HCT116 (cell line): ENCODE data around the gene IRF4. TPM values are rescaled to one million over a fixed set of nuclear protein-coding genes. Genes with fewer than 3 reads are reported as not detected.

Experiments
- ATAC-seq: fragments of 200-7000 bp; cut with Tn5 transposase; 2 replicates; pipeline ENCODE4 v1.9.1; 2020; ENCODE audit warnings: mild to moderate bottlenecking, moderate library complexity
- BruUV-seq: library from RNA; stranded (reverse); fragments of 400-500 nt; replicated peaks from 2 replicates; lab custom pipeline; 2021; lab: Mats Ljungman, UMichigan
- CTCF ChIA-PET: fragments of 300-600 bp; sonication (Branson Sonifier 250); formaldehyde crosslinking; loops from one replicate; lab custom pipeline; 2021; ENCODE audit warnings: antibody characterized with exemption; lab: Charles Lee
- POLR2A ChIA-PET: fragments of 300-600, 350-600 bp; sonication (Branson Sonifier 250); formaldehyde crosslinking; loops from one replicate; lab custom pipeline; 2021; ENCODE audit warnings: antibody characterized with exemption; lab: Charles Lee
- RAD21 ChIA-PET, 2 experiments: fragments of 300-600 bp; sonication (Branson Sonifier 250); formaldehyde crosslinking; loops; one replicate each; lab custom pipeline; 2023; ENCODE audit warnings: low total read pairs in 2 of 2; ENCODE audit not compliant: uncharacterized antibody in 2 of 2, unreplicated experiment in 2 of 2, low non-redundant PET in 1 of 2; lab: Charles Lee
- DNase-seq: peaks from one replicate; pipeline ENCODE4 v3.0.0-alpha.2; 2010; ENCODE audit warnings: low read depth, low spot score
- H2AFZ ChIP-seq: fragments of 200-600 bp; shearing (Covaris generic), sonication (generic); 2 replicates; pipeline ENCODE4 v1.6.1; 2017; ENCODE audit warnings: low read depth, mixed run types, mixed read lengths, antibody characterized with exemption, low read length; ENCODE audit not compliant: poor library complexity, severe bottlenecking
- H3K27ac ChIP-seq: 2 replicates; pipeline ENCODE4 v1.5.1; 2012; ENCODE audit warnings: low read depth, low read length
- H3K27me3 ChIP-seq: fragments of 200-600 bp; sonication (generic); 2 replicates; pipeline ENCODE4 v1.6.1; 2016; ENCODE audit warnings: mixed run types, low read length, mixed read lengths; ENCODE audit not compliant: insufficient read depth
- H3K36me3 ChIP-seq, 2 experiments: fragments of 200-500 bp in 1 of 2; fragments of 200-600 bp in 1 of 2; sonication (Bioruptor generic) in 1 of 2; sonication (generic) in 1 of 2; 2 replicates each; pipeline versions ENCODE4 v1.5.1 to v1.6.1; 2014 to 2016; ENCODE audit warnings: low read length in 2 of 2, inconsistent platforms in 1 of 2, mixed read lengths in 1 of 2, mixed run types in 1 of 2; ENCODE audit not compliant: insufficient read depth in 2 of 2, control insufficient read depth in 1 of 2
- H3K4me1 ChIP-seq, 2 experiments: fragments of 200-600 bp in 1 of 2; sonication (generic) in 1 of 2; 2 replicates each; pipeline versions ENCODE4 v1.5.1 to v1.6.1; 2012 to 2017; ENCODE audit warnings: low read length in 2 of 2, inconsistent platforms in 1 of 2, mild to moderate bottlenecking in 1 of 2, mixed read lengths in 1 of 2, mixed run types in 1 of 2, moderate library complexity in 1 of 2; ENCODE audit not compliant: insufficient read depth in 2 of 2, control insufficient read depth in 1 of 2
- H3K4me2 ChIP-seq: fragments of 200-600 bp; sonication (generic); 2 replicates; pipeline ENCODE4 v1.6.1; 2017; ENCODE audit warnings: mixed run types, low read length, mixed read lengths
- H3K4me3 ChIP-seq, 2 experiments: fragments of 200-600 bp in 1 of 2; sonication (generic) in 1 of 2; replicated peaks in 1 of 2; 2 replicates each; pipeline ENCODE4 v1.5.1; 2011 to 2016; ENCODE audit warnings: low read length in 2 of 2, control low read depth in 1 of 2, low read depth in 1 of 2, mild to moderate bottlenecking in 1 of 2, mixed read lengths in 1 of 2, mixed run types in 1 of 2
- H3K79me2 ChIP-seq: fragments of 200-600 bp; sonication (generic); 2 replicates; pipeline ENCODE4 v1.6.1; 2017; ENCODE audit warnings: mild to moderate bottlenecking, mixed run types, low read length, moderate library complexity, mixed read lengths; ENCODE audit not compliant: insufficient read depth
- H3K9ac ChIP-seq: fragments of 200-600 bp; sonication (generic); 2 replicates; pipeline ENCODE4 v1.6.1; 2016; ENCODE audit warnings: low read length, mixed read lengths
- H3K9me2 ChIP-seq: fragments of 200-600 bp; sonication (generic), shearing (Covaris generic); 2 replicates; pipeline ENCODE4 v1.6.1; 2017; ENCODE audit warnings: mixed run types, mild to moderate bottlenecking, moderate library complexity; ENCODE audit not compliant: insufficient read depth
- H3K9me3 ChIP-seq, 2 experiments: fragments of 200-500 bp in 1 of 2; fragments of 200-600 bp in 1 of 2; sonication (Bioruptor generic) in 1 of 2; sonication (generic) in 1 of 2; 2 replicates each; pipeline ENCODE4 v1.6.1; 2014 to 2017; ENCODE audit warnings: low read length in 2 of 2, mixed read lengths in 2 of 2, inconsistent platforms in 1 of 2, low read depth in 1 of 2, mild to moderate bottlenecking in 1 of 2, mixed run types in 1 of 2, moderate library complexity in 1 of 2; ENCODE audit not compliant: control insufficient read depth in 1 of 2, insufficient read depth in 1 of 2
- H4K20me1 ChIP-seq: fragments of 200-600 bp; sonication (generic), shearing (Covaris generic); 2 replicates; pipeline ENCODE4 v1.6.1; 2017; ENCODE audit warnings: mixed run types, mild to moderate bottlenecking, moderate library complexity; ENCODE audit not compliant: insufficient read depth
- ATF3 ChIP-seq: IDR thresholded peaks from 2 replicates; pipeline ENCODE4 v1.6.1; 2012
- CBX3 ChIP-seq: IDR thresholded peaks from 2 replicates; pipeline ENCODE4 v1.6.1; 2012; ENCODE audit warnings: low read depth
- CEBPB ChIP-seq: IDR thresholded peaks from 2 replicates; pipeline ENCODE4 v1.6.1; 2012; ENCODE audit warnings: low read depth
- CTCF ChIP-seq, 3 experiments: fragments of 200-600 bp in 1 of 3; sonication (generic) in 1 of 3; IDR thresholded peaks in 2 of 3; conservative IDR thresholded peaks in 1 of 3; 2 replicates each; pipeline ENCODE4 v1.5.1; 2012 to 2017; ENCODE audit warnings: low read depth in 2 of 3, low read length in 2 of 3, antibody characterized with exemption in 1 of 3, borderline replicate concordance in 1 of 3, control low read depth in 1 of 3, mild to moderate bottlenecking in 1 of 3, mixed read lengths in 1 of 3, mixed run types in 1 of 3, moderate library complexity in 1 of 3; ENCODE audit not compliant: insufficient read depth in 1 of 3
- EZH2 ChIP-seq: fragments of 200-600 bp; sonication (generic); IDR thresholded peaks from 2 replicates; pipeline ENCODE4 v1.6.1; 2017; ENCODE audit warnings: antibody characterized with exemption, mixed run types
- EZH2phosphoT487 ChIP-seq: fragments of 200-600 bp; IDR thresholded peaks from 2 replicates; pipeline ENCODE4 v1.6.1; 2018; ENCODE audit warnings: antibody characterized with exemption, borderline replicate concordance
- FOSL1 ChIP-seq: IDR thresholded peaks from 2 replicates; pipeline ENCODE4 v1.6.1; 2012; ENCODE audit warnings: low read depth
- JUND ChIP-seq: IDR thresholded peaks from 2 replicates; pipeline ENCODE4 v1.6.1; 2012
- RAD21 ChIP-seq: IDR thresholded peaks from 2 replicates; pipeline ENCODE4 v1.6.1; 2012; ENCODE audit warnings: low read depth, mild to moderate bottlenecking
- REST ChIP-seq: IDR thresholded peaks from 2 replicates; pipeline ENCODE4 v1.6.1; 2012; ENCODE audit warnings: low read depth
- SIN3A ChIP-seq: IDR thresholded peaks from 2 replicates; pipeline ENCODE4 v1.6.1; 2012; ENCODE audit warnings: low read depth
- SP1 ChIP-seq: IDR thresholded peaks from 2 replicates; pipeline ENCODE4 v1.6.1; 2012; ENCODE audit warnings: low read depth
- SRF ChIP-seq: IDR thresholded peaks from 2 replicates; pipeline ENCODE4 v1.6.1; 2012; ENCODE audit warnings: low read depth
- ZNF274 ChIP-seq: fragments of 200-500 bp; sonication (Bioruptor generic); IDR thresholded peaks from 2 replicates; pipeline ENCODE4 v1.6.1; 2014; ENCODE audit warnings: mild to moderate bottlenecking, low read depth, low read length, inconsistent platforms
- intact Hi-C: fragments of 100-400 bp; cut with micrococcal nuclease; formaldehyde crosslinking; loops from 2 replicates; pipeline ENCODE4 v1.10.0; 2022
- total RNA-seq: library from RNA; stranded (reverse); gene quantifications from one replicate; pipeline ENCODE4 v1.2.1, GENCODE V29; 2021; ENCODE audit not compliant: unreplicated experiment
- TF ChIP-seq, protein P1 (sequence below): IDR thresholded peaks from 2 replicates; pipeline ENCODE4 v1.6.1; 2011; ENCODE audit warnings: mild to moderate bottlenecking, low read length, moderate library complexity; ENCODE audit not compliant: insufficient replicate concordance; ENCODE audit errors: extremely low read depth
- TF ChIP-seq, protein P2 (sequence below): IDR thresholded peaks from 2 replicates; pipeline ENCODE4 v1.6.1; 2012

Gene IRF4
- total RNA-seq, 1 experiment from 2014 or later = 1.2 TPM

GRCh38 chr6:370555-370954 lies 21.0 kb upstream of the IRF4 start:
- TF ChIP-seq REST (no peak), ZNF274 (no peak), ATF3 (no peak), RAD21 (no peak), FOSL1 (no peak), CBX3 (no peak), JUND (no peak), CTCF (IDR thresholded peaks at IDR 0.05 in 2 of 3, conservative IDR thresholded peaks at IDR 0.05 in 1 of 3; ENCODE audit: borderline replicate concordance in 1 of 3, insufficient read depth in 1 of 3, low read depth in 2 of 3, low read length in 2 of 3) (no peak), EZH2phosphoT487 (no peak), CEBPB (no peak), SP1 (no peak), EZH2 (no peak), SRF (no peak), SIN3A (no peak)
- TF ChIP-seq, protein P1, sequence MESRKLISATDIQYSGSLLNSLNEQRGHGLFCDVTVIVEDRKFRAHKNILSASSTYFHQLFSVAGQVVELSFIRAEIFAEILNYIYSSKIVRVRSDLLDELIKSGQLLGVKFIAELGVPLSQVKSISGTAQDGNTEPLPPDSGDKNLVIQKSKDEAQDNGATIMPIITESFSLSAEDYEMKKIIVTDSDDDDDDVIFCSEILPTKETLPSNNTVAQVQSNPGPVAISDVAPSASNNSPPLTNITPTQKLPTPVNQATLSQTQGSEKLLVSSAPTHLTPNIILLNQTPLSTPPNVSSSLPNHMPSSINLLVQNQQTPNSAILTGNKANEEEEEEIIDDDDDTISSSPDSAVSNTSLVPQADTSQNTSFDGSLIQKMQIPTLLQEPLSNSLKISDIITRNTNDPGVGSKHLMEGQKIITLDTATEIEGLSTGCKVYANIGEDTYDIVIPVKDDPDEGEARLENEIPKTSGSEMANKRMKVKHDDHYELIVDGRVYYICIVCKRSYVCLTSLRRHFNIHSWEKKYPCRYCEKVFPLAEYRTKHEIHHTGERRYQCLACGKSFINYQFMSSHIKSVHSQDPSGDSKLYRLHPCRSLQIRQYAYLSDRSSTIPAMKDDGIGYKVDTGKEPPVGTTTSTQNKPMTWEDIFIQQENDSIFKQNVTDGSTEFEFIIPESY = no peak
- TF ChIP-seq, protein P2, sequence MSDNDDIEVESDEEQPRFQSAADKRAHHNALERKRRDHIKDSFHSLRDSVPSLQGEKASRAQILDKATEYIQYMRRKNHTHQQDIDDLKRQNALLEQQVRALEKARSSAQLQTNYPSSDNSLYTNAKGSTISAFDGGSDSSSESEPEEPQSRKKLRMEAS = no peak
- no peak overlapping the region for H3K4me2 ChIP-seq
- H3K27ac ChIP-seq = no peak overlapping the region
- no peaks in the 10 kb centered on the region for H3K4me1 ChIP-seq
- H3K9me3 ChIP-seq = peaks cover 13 to 16% of the 10 kb centered on the region in 2 experiments; a peak in 2 of 4 replicates
- ChIA-PET RAD21 (interaction anchor here in 1 of 2 experiments (0.6 kb wide), 1 partner anchor 1011 kb away, joined by 3 read pairs; no protein-coding TSS in a partner anchor), CTCF (no interaction called here), POLR2A (no interaction called here)
- H3K4me3 ChIP-seq = no peak overlapping the region
- no TSS peak for BruUV-seq
- 0 out of 2 replicates have a peak, but pooled peaks cover 6% of the 10 kb centered on the region for H3K27me3 ChIP-seq
- intact Hi-C loops = no loop called here
- no peak overlapping the region for H3K9ac ChIP-seq
- no peak for DNase-seq
- no peaks in the 10 kb centered on the region for H3K9me2 ChIP-seq
- H2AFZ ChIP-seq = no peak overlapping the region
- no peaks in the 10 kb centered on the region for H4K20me1 ChIP-seq
- H3K79me2 ChIP-seq = no peaks in the 10 kb centered on the region
- no peaks in the 10 kb centered on the region for H3K36me3 ChIP-seq
- ATAC-seq = no peak
